ENCODE results near the gene SNCAIP. TPM values are rescaled to one million over a fixed set of nuclear protein-coding genes. Genes with fewer than 3 reads are reported as not detected.

Gene SNCAIP
- total RNA-seq (2022; extraction: Qiagen RNA extraction; ENCODE audit: low read depth), result 0.04 to 0.09 TPM in 2 of 5 replicates, not detected in the others

DNA sequence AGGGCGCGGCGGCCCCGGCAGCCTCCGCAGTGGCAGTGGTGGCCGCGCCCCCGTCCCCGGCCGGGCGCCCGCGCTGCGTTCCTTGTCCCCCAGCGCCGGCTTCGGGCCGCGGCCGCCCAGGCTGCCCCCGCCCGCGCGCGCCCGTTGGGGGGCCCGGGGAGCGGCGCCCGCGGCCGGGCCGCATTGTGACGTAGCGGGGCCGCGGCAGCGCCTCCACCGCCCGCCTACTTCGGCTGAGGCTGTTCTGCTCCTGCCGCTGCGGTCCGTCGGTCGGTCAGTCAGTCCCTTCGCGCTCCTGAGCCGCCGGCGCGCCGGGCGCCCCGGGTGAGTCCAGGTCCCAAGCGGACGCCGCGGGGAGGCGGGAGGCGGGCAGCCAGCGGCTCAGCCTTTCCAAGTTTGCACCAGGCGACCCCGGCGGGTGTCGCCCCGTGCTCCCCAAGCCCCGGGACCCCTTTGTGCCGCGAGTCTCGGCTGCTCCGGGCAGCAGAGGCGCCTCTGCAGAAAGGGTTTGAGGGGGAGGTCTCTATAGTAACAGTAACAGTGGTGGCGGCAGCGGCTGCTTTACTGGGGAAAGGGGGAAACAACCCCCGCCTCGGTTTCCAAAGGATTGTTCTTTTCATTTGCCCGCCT is at the start of gene SNCAIP:
TSS of gene SNCAIP (plus strand) at position 277 of the 630 bp plus-strand sequence. CDS start 78,898 bp downstream, outside the sequence.

Other genes starting within 250 kb of the SNCAIP start
- 0.50 to 1.8 TPM (median 1.3 TPM) in 5 replicates for gene LOX, start 234.0 kb upstream of the SNCAIP start, total RNA-seq (2022; extraction: Qiagen RNA extraction; ENCODE audit: low read depth)
- 0.14 to 0.48 TPM (median 0.44 TPM) in 5 replicates for gene ZNF474, start 182.7 kb upstream of the SNCAIP start, total RNA-seq (2022; extraction: Qiagen RNA extraction; ENCODE audit: low read depth)

All from A549 treated with DMSO at 1 μM for 4 hours (cell line).